ENCODE data around the gene NCKAP5. TPM values are rescaled to one million over a fixed set of nuclear protein-coding genes. Genes with fewer than 3 reads are reported as not detected.

Gene NCKAP5
- total and polyA plus RNA-seq, 2 of the 8 experiments (the other 6 are each of a cell fraction or from before 2014, with no cell fraction given): 0.27 to 0.86 TPM

GRCh38 chr2:133140620-133141019 is 427.6 kb downstream of the NCKAP5 start (continued):
- TF ChIP-seq RNF2 (IDR thresholded peaks at IDR 0.05; ENCODE audit: borderline replicate concordance, low read depth, low read length, missing control alignments, poor library complexity, severe bottlenecking) (no peak), SRF (IDR thresholded peaks at IDR 0.05; ENCODE audit: low read depth, low read length) (no peak), SAP30 (IDR thresholded peaks at IDR 0.05; ENCODE audit: insufficient read depth, insufficient replicate concordance, low read length) (no peak), FOSL1 (IDR thresholded peaks at IDR 0.05; ENCODE audit: insufficient read depth, low read depth, low read length) (no peak), CBX8 (IDR thresholded peaks at IDR 0.05; ENCODE audit: borderline replicate concordance, low read depth, low read length) (no peak), TEAD4 (IDR thresholded peaks at IDR 0.05; ENCODE audit: low read depth, low read length) (no peak), CHD2 (IDR thresholded peaks at IDR 0.05; ENCODE audit: low read length) (no peak)
